Endodermal cell (in vitro differentiated cells): ENCODE data around the gene EYA3. TPM values are rescaled to one million over a fixed set of nuclear protein-coding genes. Genes with fewer than 3 reads are reported as not detected.

Experiments used
- DNase-seq: peaks from one replicate; pipeline ENCODE4 v3.0.0-alpha.2; 2017
- H3K27ac ChIP-seq: 2 replicates; pipeline ENCODE4 v1.5.1; 2013; ENCODE audit warnings: mild to moderate bottlenecking, low read depth, low read length, moderate library complexity
- H3K27me3 ChIP-seq: 2 replicates; pipeline ENCODE4 v1.6.1; 2013; ENCODE audit warnings: mild to moderate bottlenecking, low read length, moderate library complexity; ENCODE audit not compliant: insufficient read depth, control insufficient read depth, poor library complexity, severe bottlenecking
- H3K36me3 ChIP-seq: 2 replicates; pipeline ENCODE4 v1.7.0; 2013; ENCODE audit warnings: mild to moderate bottlenecking, low read length, moderate library complexity; ENCODE audit not compliant: control insufficient read depth, insufficient read depth
- H3K4me1 ChIP-seq: one replicate; pipeline ENCODE4 v1.7.0; 2013; ENCODE audit warnings: low read length; ENCODE audit not compliant: control insufficient read depth, insufficient read depth
- H3K4me3 ChIP-seq: 2 replicates; pipeline ENCODE4 v1.5.1; 2013; ENCODE audit warnings: mild to moderate bottlenecking, low read length, moderate library complexity
- H3K9ac ChIP-seq: 2 replicates; pipeline ENCODE4 v1.6.1; 2013; ENCODE audit warnings: mild to moderate bottlenecking, low read length, moderate library complexity; ENCODE audit not compliant: poor library complexity, severe bottlenecking; ENCODE audit errors: extremely low read depth
- H3K9me3 ChIP-seq: 2 replicates; pipeline ENCODE4 v1.6.1; 2013; ENCODE audit warnings: mild to moderate bottlenecking, low read length, moderate library complexity; ENCODE audit not compliant: control insufficient read depth
- H3K27ac Mint-ChIP-seq: 2 replicates; pipeline ENCODE4 v1.8.0; 2020; ENCODE audit warnings: mixed read lengths
- H3K27me3 Mint-ChIP-seq: 2 replicates; pipeline ENCODE4 v1.8.0; 2021; ENCODE audit warnings: mild to moderate bottlenecking, mixed read lengths; ENCODE audit not compliant: insufficient read depth
- H3K36me3 Mint-ChIP-seq: 2 replicates; pipeline ENCODE4 v1.8.0; 2020; ENCODE audit warnings: low read depth, mixed read lengths
- H3K4me1 Mint-ChIP-seq: 2 replicates; pipeline ENCODE4 v1.8.0; 2020; ENCODE audit warnings: mixed read lengths
- H3K4me3 Mint-ChIP-seq: 2 replicates; pipeline ENCODE4 v1.8.0; 2020; ENCODE audit warnings: mild to moderate bottlenecking, moderate library complexity, mixed read lengths
- H3K9me3 Mint-ChIP-seq: 2 replicates; pipeline ENCODE4 v1.8.0; 2020; ENCODE audit warnings: mild to moderate bottlenecking, mixed read lengths
- WGBS, 2 experiments: methylation state at CpG; one replicate each; pipeline versions ENCODE4 v1.1.5 to v1.1.7; 2013; ENCODE audit warnings: missing lambda C conversion rate in 2 of 2, mixed read lengths in 1 of 2; ENCODE audit not compliant: insufficient coverage in 1 of 2, insufficient read length in 1 of 2; 5-methylcytosine and 5-hydroxymethylcytosine counted together
- total RNA-seq, 2 donors: library from RNA; stranded (reverse); fragmentation: NEBNext Ultra II Directional in 1 of 2; extraction: Animal tissue kit (Norgen Biotek cat#: 25700) in 1 of 2; gene quantifications; 2 replicates in 1 of 2; 3 replicates in 1 of 2; pipeline ENCODE4 v1.2.1, GENCODE V29; 2021
- TF ChIP-seq, protein P1 (sequence below): fragments of 200-600 bp; sonication (generic); conservative IDR thresholded peaks from 2 replicates; pipeline ENCODE4 v1.5.0; 2021; ENCODE audit warnings: antibody characterized with exemption, mild to moderate bottlenecking

EYA3 gene
- total RNA-seq, 2 donors from 2014 or later, result 29.3 to 32.8 TPM

DNA sequence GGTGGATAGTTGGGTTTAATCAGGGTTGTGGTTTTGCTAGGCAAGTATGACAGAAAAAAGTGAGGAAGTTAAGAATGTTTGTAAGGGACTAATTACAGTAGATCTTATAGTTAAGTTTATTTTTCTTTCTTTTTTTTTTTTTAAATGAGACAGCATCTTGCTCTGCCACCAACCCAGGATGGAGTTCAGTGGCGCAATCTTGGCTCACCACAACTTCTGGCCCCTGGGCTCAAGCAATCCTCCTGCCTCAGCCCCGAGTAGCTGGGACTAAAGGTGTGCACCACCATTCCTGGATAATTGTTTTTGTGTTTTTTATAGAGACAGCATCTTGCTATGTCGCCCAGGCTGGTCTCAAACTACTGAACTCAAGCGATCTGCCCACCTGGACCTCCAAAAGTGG lies 41.7 kb downstream of the EYA3 start:
- no peaks in the 10 kb centered on the region for H3K27me3 ChIP-seq
- no peak overlapping the region for H3K9ac ChIP-seq
- Mint-ChIP-seq H3K27ac (no peak overlapping the region), H3K4me1 (peaks cover 1% of the 10 kb centered on the region), H3K4me3 (no peak overlapping the region), H3K27me3 (no peaks in the 10 kb centered on the region), H3K9me3 (no peaks in the 10 kb centered on the region), H3K36me3 (peaks cover 18% of the 10 kb centered on the region)
- H3K36me3 ChIP-seq, result peaks cover 34% of the 10 kb centered on the region
- TF ChIP-seq, protein P1, sequence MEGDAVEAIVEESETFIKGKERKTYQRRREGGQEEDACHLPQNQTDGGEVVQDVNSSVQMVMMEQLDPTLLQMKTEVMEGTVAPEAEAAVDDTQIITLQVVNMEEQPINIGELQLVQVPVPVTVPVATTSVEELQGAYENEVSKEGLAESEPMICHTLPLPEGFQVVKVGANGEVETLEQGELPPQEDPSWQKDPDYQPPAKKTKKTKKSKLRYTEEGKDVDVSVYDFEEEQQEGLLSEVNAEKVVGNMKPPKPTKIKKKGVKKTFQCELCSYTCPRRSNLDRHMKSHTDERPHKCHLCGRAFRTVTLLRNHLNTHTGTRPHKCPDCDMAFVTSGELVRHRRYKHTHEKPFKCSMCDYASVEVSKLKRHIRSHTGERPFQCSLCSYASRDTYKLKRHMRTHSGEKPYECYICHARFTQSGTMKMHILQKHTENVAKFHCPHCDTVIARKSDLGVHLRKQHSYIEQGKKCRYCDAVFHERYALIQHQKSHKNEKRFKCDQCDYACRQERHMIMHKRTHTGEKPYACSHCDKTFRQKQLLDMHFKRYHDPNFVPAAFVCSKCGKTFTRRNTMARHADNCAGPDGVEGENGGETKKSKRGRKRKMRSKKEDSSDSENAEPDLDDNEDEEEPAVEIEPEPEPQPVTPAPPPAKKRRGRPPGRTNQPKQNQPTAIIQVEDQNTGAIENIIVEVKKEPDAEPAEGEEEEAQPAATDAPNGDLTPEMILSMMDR, result no peak
- H3K9me3 ChIP-seq, result no peaks in the 10 kb centered on the region
- WGBS, 2 experiments, result 96 to 99% methylated on average over 4 of the region's 4 CpGs
- H3K4me1 ChIP-seq, result no peaks in the 10 kb centered on the region
- no peak for DNase-seq
- H3K27ac ChIP-seq, result no peak overlapping the region
- H3K4me3 ChIP-seq, result no peak overlapping the region

DNA sequence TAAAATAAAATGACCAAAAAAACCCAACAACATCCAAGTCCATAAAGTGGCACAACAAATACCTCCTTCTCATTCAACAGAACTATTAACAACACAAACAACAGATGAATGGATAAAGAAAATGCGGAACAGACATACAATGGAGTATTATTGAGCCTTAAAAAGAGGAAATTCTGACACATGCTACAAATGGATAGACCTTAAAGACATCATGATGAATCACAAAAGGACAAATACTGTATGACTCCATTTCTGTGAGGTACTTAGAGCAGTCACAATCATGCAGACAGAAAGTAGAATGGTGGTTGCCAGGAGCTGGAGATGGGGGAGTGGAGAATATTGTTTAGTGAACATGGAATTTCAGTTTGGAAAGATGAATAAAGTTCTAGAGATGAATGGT lies 42.6 kb downstream of the EYA3 start:
- H3K9me3 Mint-ChIP-seq, result no peaks in the 10 kb centered on the region
- Histone ChIP-seq H3K27ac (no peak overlapping the region), H3K4me1 (no peaks in the 10 kb centered on the region), H3K9ac (no peak overlapping the region), H3K27me3 (no peaks in the 10 kb centered on the region), H3K36me3 (peaks cover 35% of the 10 kb centered on the region), H3K4me3 (no peak overlapping the region), H3K9me3 (no peaks in the 10 kb centered on the region)
- H3K27ac Mint-ChIP-seq, result no peak overlapping the region
- DNase-seq, result no peak
- 94 to 100% methylated on average over 1 of the region's 1 CpG for WGBS, 2 experiments
- no peak overlapping the region for H3K4me3 Mint-ChIP-seq
- TF ChIP-seq, protein P1, result no peak
- peaks cover 23% of the 10 kb centered on the region for H3K36me3 Mint-ChIP-seq
- H3K4me1 Mint-ChIP-seq, result peaks cover 1% of the 10 kb centered on the region
- H3K27me3 Mint-ChIP-seq, result no peaks in the 10 kb centered on the region

DNA sequence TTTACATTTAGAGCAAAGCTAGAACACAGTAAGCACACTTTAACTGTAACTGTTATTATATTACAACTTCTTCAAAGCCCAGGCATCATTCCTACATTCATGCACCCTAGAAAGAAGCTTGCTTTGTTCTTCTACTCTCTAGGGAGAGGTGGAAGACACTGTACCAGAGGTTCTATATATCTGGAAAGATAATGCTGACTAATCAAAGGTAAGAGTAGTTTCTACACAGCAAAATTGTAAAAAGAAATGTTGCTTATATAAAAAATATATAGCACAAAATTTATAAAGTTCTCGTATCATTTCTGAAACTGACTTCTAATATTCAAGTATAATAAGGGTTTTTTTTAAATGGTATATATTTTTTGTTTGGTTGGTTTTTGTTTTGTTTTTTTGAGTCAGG lies 44.0 kb downstream of the EYA3 start:
- no peaks in the 10 kb centered on the region for H3K9me3 ChIP-seq
- Mint-ChIP-seq H3K27me3 (no peaks in the 10 kb centered on the region), H3K4me3 (no peak overlapping the region), H3K36me3 (peaks cover 33% of the 10 kb centered on the region), H3K9me3 (no peaks in the 10 kb centered on the region), H3K4me1 (peaks cover 1% of the 10 kb centered on the region), H3K27ac (no peak overlapping the region)
- WGBS, 2 experiments, result no CpG with 5 or more reads among the region's 1 CpG
- no peaks in the 10 kb centered on the region for H3K4me1 ChIP-seq
- H3K27me3 ChIP-seq, result no peaks in the 10 kb centered on the region
- no peak overlapping the region for H3K9ac ChIP-seq
- TF ChIP-seq, protein P1, result no peak
- H3K27ac ChIP-seq, result no peak overlapping the region
- DNase-seq, result no peak
- H3K36me3 ChIP-seq, result peaks cover 48% of the 10 kb centered on the region
- H3K4me3 ChIP-seq, result no peak overlapping the region
